AG04450 (cell line): ENCODE measurements around the gene GJB4. TPM values are rescaled to one million over a fixed set of nuclear protein-coding genes. Genes with fewer than 3 reads are reported as not detected.

Source experiments
- CTCF ChIA-PET: fragments of 300-600, 350-600 bp; formaldehyde crosslinking; extraction: SDS; loops from one replicate; lab custom pipeline; 2022; ENCODE audit warnings: antibody characterized with exemption, inconsistent platforms; lab: Charles Lee
- POLR2A ChIA-PET: fragments of 350-600 bp; formaldehyde crosslinking; extraction: SDS; loops from one replicate; lab custom pipeline; 2021; ENCODE audit warnings: antibody characterized with exemption, inconsistent platforms; lab: Yijun Ruan, JAX
- DNase-seq: peaks from one replicate; pipeline ENCODE4 v3.0.0-alpha.2; 2011; ENCODE audit warnings: low read depth, low spot score
- H3K27ac ChIP-seq: one replicate; pipeline ENCODE4 v1.5.1; 2012; ENCODE audit warnings: low read depth, low read length, control low read depth
- H3K27me3 ChIP-seq: one replicate; pipeline ENCODE4 v1.6.0; 2012; ENCODE audit warnings: low read length; ENCODE audit not compliant: control insufficient read depth, insufficient read depth
- H3K4me3 ChIP-seq: 2 replicates; pipeline ENCODE4 v1.5.1; 2011; ENCODE audit warnings: mild to moderate bottlenecking, low read depth, low read length, control low read depth
- H3K9me3 ChIP-seq: 2 replicates; pipeline ENCODE4 v1.5.1; 2012; ENCODE audit warnings: low read length; ENCODE audit not compliant: control insufficient read depth, insufficient read depth
- CTCF ChIP-seq: IDR thresholded peaks from 2 replicates; pipeline ENCODE4 v1.5.1; 2011; ENCODE audit warnings: low read depth, low read length, control low read depth, inconsistent platforms
- polyA plus RNA-seq: library from polyadenylated mRNA; depleted of rRNA; stranded (reverse); fragments of >200 nt; gene quantifications from 2 replicates; pipeline ENCODE4 v1.2.3, GENCODE V29; 2011

The GJB4 gene
- polyA plus RNA-seq, 1 experiment: not detected

- Histone ChIP-seq H3K4me3 (no peak overlapping the region), H3K9me3 (peaks cover 9% of the 10 kb centered on the region), H3K27me3 (peaks cover 16% of the 10 kb centered on the region), H3K27ac (no peak overlapping the region)
- CTCF ChIA-PET: no interaction called here
- POLR2A ChIA-PET: no interaction called here
- TF ChIP-seq CTCF: no peak
- DNase-seq: no peak
Measured at GRCh38 chr1:34790985-34791384, 31.4 kb downstream of the GJB4 start.

- peaks cover 16% of the 10 kb centered on the region for H3K27me3 ChIP-seq
- no peak overlapping the region for H3K27ac ChIP-seq
- H3K4me3 ChIP-seq: no peak overlapping the region
- TF ChIP-seq CTCF: no peak
- ChIA-PET CTCF (no interaction called here), POLR2A (no interaction called here)
- DNase-seq: no peak
- H3K9me3 ChIP-seq: peaks cover 9% of the 10 kb centered on the region
Measured at GRCh38 chr1:34792424-34792823, 32.9 kb downstream of the GJB4 start.

- no peak within 1 kb of the TSS for H3K4me3 ChIP-seq
- DNase-seq: no peak
- peaks cover 16% of the 10 kb centered on the region for H3K27me3 ChIP-seq
- TF ChIP-seq CTCF: no peak
- POLR2A ChIA-PET: no interaction called here
- CTCF ChIA-PET: no interaction called here
- no peak within 1 kb of the TSS for H3K27ac ChIP-seq
- H3K9me3 ChIP-seq: peaks cover 9% of the 10 kb centered on the region
Measured at GRCh38 chr1:34792868-34793727, 33.6 kb downstream of the GJB4 start, which contains the start of gene GJA4. Gene GJA4, plus strand, starts transcription at chr1:34792999. Its CDS starts 1,215 bp downstream, at chr1:34794214.

- Histone ChIP-seq H3K4me3 (no peak overlapping the region), H3K27me3 (peaks cover 16% of the 10 kb centered on the region), H3K27ac (no peak overlapping the region), H3K9me3 (peaks cover under 1% of the 10 kb centered on the region; the same call in 1 of the 2 replicates)
- DNase-seq: no peak
- POLR2A ChIA-PET: no interaction called here
- CTCF ChIA-PET: no interaction called here
- TF ChIP-seq CTCF: no peak
Measured at GRCh38 chr1:34794001-34794789, 34.7 kb downstream of the GJB4 start.

- no peaks in the 10 kb centered on the region; the same call in 1 of the 2 replicates for H3K9me3 ChIP-seq
- ChIA-PET POLR2A (no interaction called here), CTCF (no interaction called here)
- no peak for DNase-seq
- TF ChIP-seq CTCF: no peak
- no peak overlapping the region for H3K27ac ChIP-seq
- H3K4me3 ChIP-seq: no peak overlapping the region
- H3K27me3 ChIP-seq: peaks cover 16% of the 10 kb centered on the region
Measured at GRCh38 chr1:34794790-34795180, 35.2 kb downstream of the GJB4 start.
